CD4-positive, alpha-beta T cell treated with Interleukin-17A for 1 hour (primary cell): ENCODE results near the gene RTN1.

Source experiments
- DNase-seq: peaks from one replicate; pipeline ENCODE4 v3.0.0-alpha.2; 2020

Gene RTN1, protein sequence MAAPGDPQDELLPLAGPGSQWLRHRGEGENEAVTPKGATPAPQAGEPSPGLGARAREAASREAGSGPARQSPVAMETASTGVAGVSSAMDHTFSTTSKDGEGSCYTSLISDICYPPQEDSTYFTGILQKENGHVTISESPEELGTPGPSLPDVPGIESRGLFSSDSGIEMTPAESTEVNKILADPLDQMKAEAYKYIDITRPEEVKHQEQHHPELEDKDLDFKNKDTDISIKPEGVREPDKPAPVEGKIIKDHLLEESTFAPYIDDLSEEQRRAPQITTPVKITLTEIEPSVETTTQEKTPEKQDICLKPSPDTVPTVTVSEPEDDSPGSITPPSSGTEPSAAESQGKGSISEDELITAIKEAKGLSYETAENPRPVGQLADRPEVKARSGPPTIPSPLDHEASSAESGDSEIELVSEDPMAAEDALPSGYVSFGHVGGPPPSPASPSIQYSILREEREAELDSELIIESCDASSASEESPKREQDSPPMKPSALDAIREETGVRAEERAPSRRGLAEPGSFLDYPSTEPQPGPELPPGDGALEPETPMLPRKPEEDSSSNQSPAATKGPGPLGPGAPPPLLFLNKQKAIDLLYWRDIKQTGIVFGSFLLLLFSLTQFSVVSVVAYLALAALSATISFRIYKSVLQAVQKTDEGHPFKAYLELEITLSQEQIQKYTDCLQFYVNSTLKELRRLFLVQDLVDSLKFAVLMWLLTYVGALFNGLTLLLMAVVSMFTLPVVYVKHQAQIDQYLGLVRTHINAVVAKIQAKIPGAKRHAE

DNA sequence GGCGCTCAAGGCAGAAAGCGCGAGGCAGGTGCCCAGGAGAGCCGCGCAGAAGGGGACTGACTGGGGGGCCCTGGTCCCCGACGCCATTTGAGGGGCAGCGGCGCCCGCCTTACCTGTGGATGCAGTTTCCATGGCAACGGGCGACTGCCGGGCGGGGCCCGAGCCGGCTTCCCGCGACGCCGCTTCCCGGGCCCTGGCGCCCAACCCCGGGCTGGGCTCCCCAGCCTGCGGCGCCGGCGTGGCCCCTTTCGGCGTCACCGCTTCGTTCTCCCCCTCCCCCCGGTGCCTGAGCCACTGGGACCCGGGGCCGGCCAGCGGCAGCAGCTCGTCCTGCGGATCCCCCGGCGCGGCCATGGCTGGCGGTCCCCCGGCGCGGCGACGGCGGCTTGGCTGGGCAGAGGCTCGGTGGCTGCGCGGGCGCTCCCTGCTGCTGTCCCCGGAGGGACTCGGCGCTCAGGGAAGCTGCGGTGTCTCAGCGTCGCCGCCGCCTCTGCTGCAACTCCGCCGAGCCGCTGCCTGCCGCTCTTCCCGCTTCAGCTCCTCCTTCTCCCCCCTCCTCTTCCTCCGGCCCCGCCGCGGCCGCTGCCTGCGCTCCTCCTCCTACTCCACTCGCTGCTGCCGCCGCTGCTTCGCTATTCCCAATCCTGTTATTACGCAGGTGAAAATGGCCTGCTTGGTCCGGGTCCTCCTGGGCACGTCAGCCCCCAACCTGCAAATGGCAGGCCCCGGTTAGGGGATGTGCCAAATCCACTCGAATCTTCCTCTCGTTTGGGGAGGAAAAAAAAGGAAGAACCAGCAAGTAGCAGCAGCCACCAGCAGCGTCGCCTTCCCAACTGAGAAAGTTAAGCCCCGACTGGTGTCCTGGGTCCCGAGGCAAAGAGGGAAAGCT lies at the start of gene RTN1:
Gene RTN1 (minus strand): TSS at position 500 of the 889 bp plus-strand sequence. CDS start 146 bp downstream, at position 354.
- DNase-seq, result peak; percentile 2

DNA sequence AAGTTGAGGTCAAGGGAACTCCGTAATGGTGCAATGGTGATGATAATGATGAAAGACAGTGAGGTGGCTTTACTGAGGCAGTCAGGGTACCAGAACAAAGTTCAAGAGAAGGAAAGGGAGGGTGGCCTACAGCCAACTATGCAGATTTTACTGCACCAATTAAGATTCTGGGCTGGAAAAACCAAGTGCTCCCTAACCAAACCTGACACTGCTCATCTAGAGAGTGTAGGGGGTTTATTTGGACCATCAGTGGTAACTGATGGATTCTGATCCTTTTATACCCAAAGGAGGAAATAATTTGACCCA lies 49.8 kb upstream of the RTN1 start:
- no peak for DNase-seq

DNA sequence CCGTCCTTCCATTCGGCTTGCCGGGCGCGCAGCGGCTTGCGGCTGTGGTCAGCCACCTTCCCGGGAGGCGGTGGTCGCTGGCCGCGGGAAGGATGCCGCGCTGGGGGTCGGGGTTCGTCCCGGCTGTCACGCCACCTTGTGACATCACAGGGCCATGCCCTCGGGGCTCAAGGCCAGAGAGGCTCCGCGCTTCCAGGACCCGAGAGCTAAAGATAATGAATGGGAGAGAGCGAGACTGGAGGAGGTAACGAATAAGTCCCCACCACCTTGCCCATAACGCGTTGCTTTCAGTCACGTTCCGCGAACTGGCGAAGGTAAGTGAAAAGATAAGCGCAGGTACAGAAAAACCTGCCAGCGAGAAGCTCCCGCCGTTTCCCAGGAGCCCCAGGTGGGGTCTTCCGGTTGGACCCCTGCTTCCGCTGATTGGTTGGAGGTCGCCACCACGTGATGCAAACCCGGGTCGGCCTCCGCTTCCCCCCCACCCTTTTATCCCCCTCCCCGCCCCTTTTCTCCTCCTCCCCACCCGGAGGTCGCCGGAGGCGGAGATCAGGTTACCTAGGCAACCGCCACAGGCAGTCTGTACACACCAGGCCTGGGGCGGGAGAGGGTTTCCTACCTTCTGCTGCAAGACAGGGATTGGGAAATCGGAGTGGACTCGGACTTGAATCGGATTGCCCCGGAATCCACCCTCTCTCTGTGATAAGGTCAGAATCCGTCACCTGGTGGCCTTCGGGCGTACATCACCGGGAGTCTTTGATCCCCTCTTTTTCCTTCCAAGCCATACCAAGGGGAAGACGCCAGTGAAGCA lies 49.2 kb upstream of the RTN1 start, which contains the start of gene LRRC9:
Gene LRRC9 (plus strand): TSS at position 575 of the 808 bp plus-strand sequence.
- DNase-seq, result peak; percentile 56

DNA sequence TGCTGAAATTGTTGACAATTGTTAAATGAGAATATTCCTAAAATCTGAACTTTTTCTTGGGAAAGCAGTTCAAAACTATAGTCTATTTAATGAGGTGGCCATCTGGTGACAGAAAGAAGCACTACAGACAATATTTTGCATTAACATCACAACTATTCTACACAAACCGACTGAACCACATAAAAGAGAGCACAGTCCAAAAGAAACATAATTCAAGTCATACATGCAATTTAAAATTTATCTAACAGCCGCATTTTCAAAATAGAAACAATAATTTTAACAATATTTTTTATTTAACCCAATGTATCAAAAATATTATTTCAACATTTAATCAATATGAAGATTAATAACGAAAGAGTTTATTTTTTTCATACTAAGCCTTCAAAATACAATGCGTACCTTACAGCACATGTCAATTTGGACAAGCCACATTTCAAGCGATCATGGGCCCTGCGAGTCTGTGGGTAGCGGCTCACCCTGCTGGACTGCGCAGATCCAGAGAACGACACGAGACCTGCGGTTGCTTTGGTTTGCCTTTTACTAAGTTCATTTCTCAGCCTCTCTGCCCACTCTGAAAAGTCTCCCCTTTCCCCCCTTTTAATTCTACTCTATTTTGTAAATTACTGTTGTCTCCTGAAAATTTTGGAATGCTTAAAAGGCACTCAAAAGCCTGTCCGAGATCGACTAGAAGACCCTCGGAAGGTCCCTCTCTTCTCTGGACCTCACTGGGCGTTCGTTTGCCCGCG lies 48.4 kb upstream of the RTN1 start:
- DNase-seq, result peak; percentile 29

DNA sequence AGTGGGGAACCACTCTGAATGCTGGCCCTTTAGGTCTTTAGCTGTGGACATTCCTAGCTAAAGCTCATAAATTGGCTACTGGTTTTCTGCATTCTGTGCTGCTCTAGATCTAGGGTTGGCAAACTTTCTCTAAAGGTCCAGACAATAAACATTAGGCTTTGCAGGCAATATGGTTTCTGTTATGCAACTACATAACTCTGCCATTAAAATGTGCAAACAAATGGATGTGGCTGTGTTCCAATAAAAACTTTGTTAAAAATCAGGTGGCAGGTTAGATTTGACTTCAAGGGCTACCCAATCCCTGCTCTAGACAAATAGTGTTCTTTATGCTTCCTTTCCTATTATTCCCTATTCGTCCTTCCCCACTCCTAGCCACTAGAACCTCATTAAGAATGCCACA lies 42.6 kb upstream of the RTN1 start:
- no peak for DNase-seq

DNA sequence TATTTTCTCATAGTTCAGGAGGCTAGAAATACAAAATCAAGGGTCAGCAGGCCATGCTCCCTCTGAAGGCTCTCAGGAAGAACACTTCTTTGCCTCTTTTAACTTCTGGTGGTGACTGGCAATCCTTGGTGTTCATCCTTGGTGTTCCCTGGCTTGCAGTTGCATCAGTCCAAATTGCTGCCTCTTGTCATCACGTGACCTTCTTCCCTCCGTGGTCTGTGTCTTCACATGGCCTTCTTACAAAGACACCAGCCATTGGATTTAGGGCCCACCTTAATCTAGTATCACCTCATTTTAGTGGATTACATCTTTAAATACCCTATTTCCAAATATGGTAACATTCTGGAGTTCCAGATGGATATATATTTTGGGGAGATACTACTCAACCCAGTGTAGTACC lies 41.9 kb upstream of the RTN1 start:
- DNase-seq, result no peak

DNA sequence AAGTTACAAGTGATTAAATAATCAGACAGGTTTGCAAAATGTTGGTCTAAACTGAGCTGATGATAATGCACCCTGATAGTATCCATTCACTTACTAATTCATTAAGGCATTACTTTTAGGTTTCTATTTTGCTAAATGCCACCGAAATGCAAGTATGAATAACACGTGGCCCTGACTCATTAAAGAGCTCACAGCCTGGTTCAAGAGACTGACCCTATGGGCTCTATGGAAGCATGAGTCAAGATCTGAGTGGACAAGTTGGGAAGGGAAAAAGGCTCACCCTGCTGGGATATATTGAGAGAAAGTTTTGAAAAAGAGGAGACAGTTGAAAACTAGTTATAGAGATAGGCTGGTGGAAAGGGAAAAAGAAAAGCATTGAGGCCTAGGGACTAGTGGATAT lies 34.6 kb upstream of the RTN1 start:
- no peak for DNase-seq

DNA sequence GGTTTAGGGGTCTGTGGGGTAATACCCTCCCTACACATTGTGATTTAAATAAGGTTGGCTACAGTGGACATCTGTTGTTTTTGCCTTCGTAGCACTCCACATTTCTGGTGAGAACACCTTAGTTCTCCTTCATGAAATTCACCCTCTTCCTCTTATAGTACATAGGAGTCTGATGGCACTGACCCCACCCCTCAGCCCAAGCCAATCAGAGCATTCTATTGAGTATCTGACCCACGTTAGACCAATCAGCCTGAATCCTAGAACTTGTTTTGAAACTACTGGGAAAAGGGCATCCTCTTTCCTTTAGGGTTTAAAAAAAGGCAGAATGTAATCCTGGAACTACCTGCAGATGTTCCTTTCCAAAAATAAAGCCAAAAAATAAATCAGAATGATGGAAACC lies 33.6 kb upstream of the RTN1 start:
- DNase-seq, result no peak

DNA sequence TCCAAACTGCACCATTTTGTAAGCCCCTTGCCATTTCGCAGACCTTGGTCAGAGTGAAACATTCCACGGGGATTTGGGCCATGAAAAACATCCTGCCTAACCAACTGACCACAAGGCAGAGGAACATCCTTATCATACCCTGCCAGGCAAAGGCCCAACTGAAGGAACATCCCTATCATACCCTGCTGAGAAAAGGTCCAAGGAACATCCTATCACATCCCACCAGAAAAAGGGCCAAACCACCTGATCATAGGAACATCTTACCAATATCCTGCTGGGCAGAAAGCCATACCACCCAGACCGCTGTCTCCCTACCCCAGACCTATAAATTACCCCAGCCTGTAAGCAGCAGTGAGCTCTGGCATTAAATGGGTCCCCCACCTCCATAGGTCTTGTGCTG lies 30.0 kb upstream of the RTN1 start:
- DNase-seq, result no peak

DNA sequence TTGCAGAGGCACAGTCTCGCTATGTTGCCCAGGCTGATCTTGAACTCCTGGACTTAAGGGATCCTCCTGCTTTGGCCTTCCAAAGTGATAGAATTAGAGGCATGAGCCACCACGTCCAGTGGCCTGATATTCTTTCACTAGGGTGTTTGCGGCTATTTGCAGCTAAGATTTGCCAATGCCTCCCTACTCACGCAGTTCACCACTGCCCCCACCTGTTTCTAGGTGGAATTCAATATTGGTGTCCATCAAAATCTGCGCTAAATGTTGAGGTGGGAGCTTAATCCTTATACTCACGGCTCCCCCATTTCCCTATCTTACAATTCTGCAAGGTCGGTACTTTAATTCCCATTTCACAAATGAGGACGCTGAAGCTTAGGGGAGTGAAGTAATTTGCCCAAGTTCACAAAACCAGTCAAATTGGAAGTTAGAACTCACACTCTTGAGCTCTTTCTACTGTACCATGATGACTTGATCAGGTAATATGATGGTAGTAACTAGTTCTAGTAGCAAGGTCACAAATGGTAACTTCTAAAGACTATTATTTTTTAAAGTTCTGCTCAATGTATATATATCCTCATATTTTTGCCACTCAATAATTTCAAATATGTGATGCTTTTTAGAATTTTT lies 27.3 kb upstream of the RTN1 start:
- DNase-seq, result no peak

DNA sequence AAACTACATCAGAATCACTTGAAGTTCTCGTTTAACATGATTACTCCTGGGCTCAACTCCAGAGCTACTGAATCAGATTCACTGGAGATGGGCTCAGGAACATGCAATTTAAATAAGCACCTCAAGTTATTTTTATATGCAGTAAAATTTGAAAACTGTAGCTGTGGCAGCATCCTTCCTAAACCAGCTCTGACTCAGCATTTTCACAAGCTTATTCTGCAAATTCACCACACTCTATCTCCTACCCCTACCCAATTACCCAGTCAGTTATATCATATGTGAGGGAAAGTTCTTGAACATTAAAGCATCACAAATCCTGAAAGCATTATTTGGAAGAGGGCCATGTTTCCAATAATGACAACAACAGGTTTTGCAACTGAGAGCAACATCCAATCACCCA lies 25.1 kb upstream of the RTN1 start:
- no peak for DNase-seq

DNA sequence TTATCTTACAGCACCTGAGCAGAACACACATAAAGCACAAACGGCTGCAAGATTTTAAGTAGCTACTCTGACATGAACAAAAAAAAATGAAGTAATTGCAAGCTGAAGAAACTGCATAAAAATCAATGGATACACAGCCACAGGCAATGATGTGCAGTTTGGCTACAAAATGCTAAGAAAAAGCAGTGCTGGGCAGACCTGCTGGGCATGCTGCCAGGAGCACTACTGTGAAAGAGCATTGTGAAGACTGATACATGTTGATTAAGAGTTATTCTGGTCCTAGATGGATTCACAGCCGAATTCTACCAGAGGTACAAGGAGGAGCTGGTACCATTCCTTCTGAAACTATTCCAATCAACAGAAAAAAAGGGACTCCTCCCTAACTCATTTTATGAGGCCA lies 20.1 kb upstream of the RTN1 start:
- no peak for DNase-seq

DNA sequence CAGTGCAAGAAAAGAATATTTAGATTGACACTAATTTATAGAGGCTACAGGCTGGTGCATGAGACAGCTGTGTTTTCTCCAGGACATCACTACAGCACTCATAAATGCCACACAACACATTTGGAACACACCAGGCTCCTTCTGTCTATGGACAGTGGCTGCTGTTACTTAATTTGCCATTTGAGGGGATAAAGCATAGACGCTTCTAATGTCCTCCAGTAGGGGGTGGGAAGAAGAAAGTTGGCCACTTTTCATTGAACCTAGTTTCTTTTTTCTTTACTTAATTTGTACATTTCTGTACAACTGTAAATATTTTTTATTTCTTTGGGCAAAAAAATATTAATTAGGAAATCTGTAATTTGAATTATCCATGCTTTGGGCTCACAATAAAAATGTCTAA lies 12.4 kb upstream of the RTN1 start:
- DNase-seq, result no peak

DNA sequence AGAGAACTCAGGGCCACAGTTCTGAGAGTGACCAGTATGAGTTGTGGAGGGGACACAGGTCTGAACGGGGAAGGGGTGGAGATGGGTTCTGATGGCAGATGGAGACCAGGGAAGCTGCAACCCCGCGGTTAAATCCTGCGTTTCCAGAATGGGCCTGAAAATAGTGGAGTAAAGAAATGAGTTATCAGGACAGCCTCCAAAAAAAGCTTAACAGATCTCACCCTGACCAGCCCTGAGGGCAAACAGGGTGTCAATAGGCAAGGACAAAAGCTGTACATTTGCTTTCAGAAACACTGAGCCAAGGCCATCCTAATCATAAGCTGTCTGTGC lies 555 bp upstream of the RTN1 start:
- no peak for DNase-seq

DNA sequence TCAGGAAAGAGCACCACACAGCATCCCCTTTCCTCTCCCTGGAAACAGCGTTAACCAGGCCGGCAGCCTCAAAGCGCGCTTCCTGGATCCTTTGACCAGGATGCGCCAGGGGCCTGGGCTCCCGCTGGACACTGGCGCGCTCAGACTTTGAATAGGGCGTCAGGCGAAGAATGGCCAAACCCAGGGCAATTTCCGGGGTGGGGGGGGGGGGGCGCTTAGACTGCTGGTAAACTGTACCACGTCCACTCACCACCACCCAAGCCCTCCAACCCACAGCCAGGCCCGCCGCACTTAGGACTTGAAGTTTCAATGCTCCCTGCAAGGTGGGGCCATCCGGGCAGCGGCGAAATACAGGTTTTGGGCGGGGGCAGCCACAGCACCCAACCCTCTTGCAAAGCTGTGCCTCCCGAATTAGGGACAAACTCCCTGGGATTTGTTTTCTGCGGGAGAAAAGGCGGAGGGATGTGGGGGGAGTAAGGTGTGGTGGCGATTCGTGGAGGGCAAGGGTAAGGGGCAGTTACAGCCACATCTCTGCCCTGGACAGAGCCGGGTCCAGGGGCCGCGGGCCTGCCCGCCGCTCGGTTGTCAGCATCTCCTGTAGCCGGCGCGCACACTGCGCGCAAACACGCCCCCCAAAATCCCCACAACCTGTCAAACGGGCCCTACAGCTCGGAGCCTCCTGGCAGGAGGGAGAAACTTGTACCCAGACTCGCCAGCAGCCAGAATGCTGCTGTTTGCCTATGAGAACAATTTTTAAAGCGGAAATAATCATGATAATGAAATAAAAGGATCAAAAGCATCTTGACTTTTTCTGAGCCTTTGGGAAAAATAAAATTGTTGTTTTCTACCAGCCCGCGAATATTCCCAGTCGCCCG lies 958 bp downstream of the RTN1 start:
- DNase-seq, result no peak

DNA sequence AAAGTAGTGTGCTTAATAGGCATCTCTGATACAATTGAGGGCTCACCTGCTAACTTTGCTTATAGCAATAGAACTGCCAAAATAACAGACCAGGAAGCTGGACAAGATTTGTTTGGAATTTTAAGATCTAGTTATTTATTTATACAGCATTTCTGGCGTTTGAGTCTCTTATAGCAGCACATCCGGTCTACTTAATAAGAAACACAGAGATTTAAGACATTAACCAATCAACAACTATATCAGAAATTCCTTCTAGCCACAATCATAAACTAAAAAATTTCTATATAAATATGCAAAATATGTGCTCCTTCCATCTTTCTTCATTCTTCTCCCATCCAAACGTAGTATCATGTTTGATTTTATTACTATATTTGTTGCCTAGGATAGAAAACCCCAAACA lies 2.6 kb downstream of the RTN1 start:
- no peak for DNase-seq

DNA sequence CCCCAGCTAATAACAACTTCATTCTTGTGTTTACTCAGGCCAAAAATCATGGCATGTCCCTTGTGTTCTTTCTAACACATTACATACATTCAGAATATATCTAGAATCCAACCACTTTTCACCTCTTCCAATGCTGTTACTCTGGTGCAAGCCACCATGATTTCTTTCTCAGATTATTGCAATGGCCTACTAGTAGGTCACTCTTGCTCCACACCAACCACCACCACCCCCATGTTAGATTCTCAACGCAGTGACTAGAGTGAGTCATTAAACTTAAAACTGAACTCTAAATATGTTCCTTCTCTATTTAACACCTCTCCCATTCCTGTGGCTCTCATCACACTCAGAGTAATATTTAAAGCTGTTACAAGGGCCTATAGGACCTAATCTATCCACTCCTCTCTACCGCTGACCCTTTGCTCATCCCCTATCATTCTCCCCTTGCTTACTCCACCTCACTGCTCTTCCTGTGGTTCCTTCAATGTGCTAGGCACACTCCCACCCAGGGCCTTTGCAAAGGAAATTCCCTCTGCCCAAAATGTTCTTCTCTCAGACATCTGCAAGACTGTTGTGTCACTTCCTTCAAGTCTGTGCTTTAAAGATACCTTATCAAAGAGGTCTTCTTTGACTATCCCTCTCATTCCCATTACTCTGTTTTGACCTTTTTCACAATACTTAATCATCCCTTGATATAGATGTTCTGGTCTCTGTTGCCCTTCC lies 6.6 kb downstream of the RTN1 start:
- DNase-seq, result no peak

DNA sequence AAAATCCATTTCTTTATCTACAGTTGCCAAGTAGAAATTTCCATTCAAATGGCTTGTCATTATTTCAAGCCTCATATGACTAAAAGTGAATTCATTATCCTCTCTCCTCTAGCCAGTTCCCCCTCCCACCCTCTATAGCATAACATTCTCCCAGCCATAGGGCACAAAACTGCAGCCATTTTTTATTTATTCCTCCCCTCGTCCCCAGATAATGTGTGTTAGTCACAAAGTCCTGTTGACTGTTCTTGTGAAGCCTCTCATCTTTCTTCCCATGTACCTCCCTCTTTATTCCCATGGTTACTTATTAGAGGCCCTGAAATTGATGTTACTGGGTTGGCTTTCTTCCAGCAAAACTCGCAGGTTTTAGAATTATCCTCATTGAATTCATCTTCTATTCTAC lies 13.2 kb downstream of the RTN1 start:
- DNase-seq, result no peak

DNA sequence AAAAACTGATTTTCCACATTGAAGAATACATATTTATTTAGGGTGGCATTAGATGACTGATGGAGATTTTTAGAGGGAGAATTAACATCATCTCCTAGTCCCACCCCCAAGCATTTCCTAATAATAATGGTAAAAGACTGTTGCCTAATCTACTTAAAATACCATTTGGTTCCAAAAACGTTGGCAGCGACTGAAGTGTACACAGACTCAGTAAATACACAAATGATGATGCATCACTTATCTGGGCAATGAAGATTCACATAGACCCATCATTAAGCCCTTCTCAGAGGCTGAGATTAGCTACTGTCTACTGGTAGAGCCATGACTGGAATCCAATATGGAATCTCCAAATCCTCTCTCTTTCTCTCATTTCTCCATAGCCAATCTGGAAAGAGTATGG lies 18.2 kb downstream of the RTN1 start:
- DNase-seq, result no peak

DNA sequence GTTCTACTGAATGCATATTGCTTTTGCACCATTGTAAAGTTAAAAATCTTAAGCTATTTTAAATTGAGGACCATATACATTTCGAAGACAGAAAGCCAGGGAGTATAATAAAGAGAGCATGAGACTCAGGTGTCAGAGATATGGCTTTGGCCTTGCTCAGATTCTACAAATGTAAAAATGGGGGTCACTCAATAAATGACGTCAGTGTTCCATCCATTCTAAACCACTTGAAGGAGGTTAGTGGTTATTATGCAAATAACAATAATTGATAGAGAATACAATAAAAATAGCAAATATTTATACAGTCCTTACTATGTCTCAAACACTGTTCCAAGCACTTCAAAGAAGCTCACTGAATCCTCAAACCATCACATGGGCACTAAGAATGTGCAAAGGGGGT lies 20.1 kb downstream of the RTN1 start:
- DNase-seq, result no peak
